ENCODE data around the gene CAV2. TPM values are rescaled to one million over a fixed set of nuclear protein-coding genes. Genes with fewer than 3 reads are reported as not detected.
A peak's percentile ranks its signal among the peaks of the same experiment; 100 is the strongest.

Gene CAV2
- total RNA-seq, 1 donor from 2014 or later: 161 TPM

GRCh38 chr7:116515584-116515983 lies 16.0 kb downstream of the CAV2 start:
- Histone ChIP-seq H2AFZ (ENCODE audit: low read depth, low read length) (no peak overlapping the region), H3K27me3 (ENCODE audit: insufficient read depth, low read length) (no peaks in the 10 kb centered on the region), H3K4me1 (ENCODE audit: insufficient read depth, low read length) (peaks cover 23% of the 10 kb centered on the region), H3K9ac (ENCODE audit: low read length) (no peak overlapping the region), H3K79me2 (ENCODE audit: insufficient read depth, low read length) (no peaks in the 10 kb centered on the region), H3K4me3 (ENCODE audit: insufficient read depth, low read depth, low read length) (no peak overlapping the region), H3K27ac (ENCODE audit: low read depth, low read length) (no peak overlapping the region), H3K4me2 (ENCODE audit: low read length) (no peak overlapping the region), H3K9me3 (ENCODE audit: insufficient read depth, low read depth, low read length) (no peaks in the 10 kb centered on the region), H3K36me3 (ENCODE audit: insufficient read depth, low read length) (no peaks in the 10 kb centered on the region), H4K20me1 (ENCODE audit: insufficient read depth, low read length) (no peaks in the 10 kb centered on the region)
- peaks cover 21% of the 10 kb centered on the region for H3K4me1 Mint-ChIP-seq (ENCODE audit: low read depth, unreplicated experiment)
- H3K27me3 Mint-ChIP-seq (ENCODE audit: low read depth, unreplicated experiment): no peaks in the 10 kb centered on the region
- H3K4me3 Mint-ChIP-seq (ENCODE audit: unreplicated experiment): no peak overlapping the region
- TF ChIP-seq EZH2 (IDR thresholded peaks at IDR 0.05; ENCODE audit: insufficient read depth, low read length): no peak
- FAIRE-seq (peak; percentile 47), DNase-seq (ENCODE audit: low read depth) (no peak)
- H3K9me3 Mint-ChIP-seq (ENCODE audit: unreplicated experiment): no peaks in the 10 kb centered on the region
- H3K27ac Mint-ChIP-seq (ENCODE audit: unreplicated experiment): no peak overlapping the region
- H3K36me3 Mint-ChIP-seq (ENCODE audit: low read depth, unreplicated experiment): no peaks in the 10 kb centered on the region

DNA sequence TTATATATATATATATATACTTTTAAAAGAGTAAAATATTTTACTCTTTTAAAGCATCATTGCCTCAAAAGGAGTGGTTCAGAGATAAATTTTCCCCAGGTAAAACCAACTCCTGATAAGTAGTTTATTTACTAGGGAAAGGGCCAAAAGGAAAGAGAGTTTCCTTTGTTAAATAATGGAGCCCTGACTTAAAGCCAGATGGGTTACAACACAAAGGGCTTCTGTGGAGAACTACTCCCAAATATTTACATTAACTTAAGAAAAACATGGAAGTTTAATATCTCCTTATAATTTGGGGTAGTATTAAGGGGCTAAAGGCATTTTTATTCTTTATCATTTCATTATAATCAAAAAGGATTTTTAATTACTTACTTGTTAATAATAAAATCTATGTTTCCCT lies 16.8 kb downstream of the CAV2 start:
- no peak overlapping the region for H3K27ac Mint-ChIP-seq (ENCODE audit: unreplicated experiment)
- Histone ChIP-seq H3K36me3 (ENCODE audit: insufficient read depth, low read length) (no peaks in the 10 kb centered on the region), H3K9ac (ENCODE audit: low read length) (no peak overlapping the region), H3K79me2 (ENCODE audit: insufficient read depth, low read length) (no peaks in the 10 kb centered on the region), H4K20me1 (ENCODE audit: insufficient read depth, low read length) (no peaks in the 10 kb centered on the region), H3K4me2 (ENCODE audit: low read length) (no peak overlapping the region), H3K9me3 (ENCODE audit: insufficient read depth, low read depth, low read length) (no peaks in the 10 kb centered on the region), H3K27ac (ENCODE audit: low read depth, low read length) (no peak overlapping the region), H3K4me3 (ENCODE audit: insufficient read depth, low read depth, low read length) (no peak overlapping the region), H3K4me1 (ENCODE audit: insufficient read depth, low read length) (peaks cover 20% of the 10 kb centered on the region), H2AFZ (ENCODE audit: low read depth, low read length) (no peak overlapping the region), H3K27me3 (ENCODE audit: insufficient read depth, low read length) (no peaks in the 10 kb centered on the region)
- no peak for TF ChIP-seq EZH2 (IDR thresholded peaks at IDR 0.05; ENCODE audit: insufficient read depth, low read length)
- TF ChIP-seq, protein P1, sequence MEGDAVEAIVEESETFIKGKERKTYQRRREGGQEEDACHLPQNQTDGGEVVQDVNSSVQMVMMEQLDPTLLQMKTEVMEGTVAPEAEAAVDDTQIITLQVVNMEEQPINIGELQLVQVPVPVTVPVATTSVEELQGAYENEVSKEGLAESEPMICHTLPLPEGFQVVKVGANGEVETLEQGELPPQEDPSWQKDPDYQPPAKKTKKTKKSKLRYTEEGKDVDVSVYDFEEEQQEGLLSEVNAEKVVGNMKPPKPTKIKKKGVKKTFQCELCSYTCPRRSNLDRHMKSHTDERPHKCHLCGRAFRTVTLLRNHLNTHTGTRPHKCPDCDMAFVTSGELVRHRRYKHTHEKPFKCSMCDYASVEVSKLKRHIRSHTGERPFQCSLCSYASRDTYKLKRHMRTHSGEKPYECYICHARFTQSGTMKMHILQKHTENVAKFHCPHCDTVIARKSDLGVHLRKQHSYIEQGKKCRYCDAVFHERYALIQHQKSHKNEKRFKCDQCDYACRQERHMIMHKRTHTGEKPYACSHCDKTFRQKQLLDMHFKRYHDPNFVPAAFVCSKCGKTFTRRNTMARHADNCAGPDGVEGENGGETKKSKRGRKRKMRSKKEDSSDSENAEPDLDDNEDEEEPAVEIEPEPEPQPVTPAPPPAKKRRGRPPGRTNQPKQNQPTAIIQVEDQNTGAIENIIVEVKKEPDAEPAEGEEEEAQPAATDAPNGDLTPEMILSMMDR (IDR thresholded peaks at IDR 0.05; ENCODE audit: insufficient read depth, low read depth, low read length): no peak
- no peak for DNase-seq (ENCODE audit: low read depth)
- no peaks in the 10 kb centered on the region for H3K9me3 Mint-ChIP-seq (ENCODE audit: unreplicated experiment)
- no peak overlapping the region for H3K4me3 Mint-ChIP-seq (ENCODE audit: unreplicated experiment)
- H3K4me1 Mint-ChIP-seq (ENCODE audit: low read depth, unreplicated experiment): peaks cover 21% of the 10 kb centered on the region
- H3K36me3 Mint-ChIP-seq (ENCODE audit: low read depth, unreplicated experiment): no peaks in the 10 kb centered on the region
- no peaks in the 10 kb centered on the region for H3K27me3 Mint-ChIP-seq (ENCODE audit: low read depth, unreplicated experiment)
- FAIRE-seq: no peak

DNA sequence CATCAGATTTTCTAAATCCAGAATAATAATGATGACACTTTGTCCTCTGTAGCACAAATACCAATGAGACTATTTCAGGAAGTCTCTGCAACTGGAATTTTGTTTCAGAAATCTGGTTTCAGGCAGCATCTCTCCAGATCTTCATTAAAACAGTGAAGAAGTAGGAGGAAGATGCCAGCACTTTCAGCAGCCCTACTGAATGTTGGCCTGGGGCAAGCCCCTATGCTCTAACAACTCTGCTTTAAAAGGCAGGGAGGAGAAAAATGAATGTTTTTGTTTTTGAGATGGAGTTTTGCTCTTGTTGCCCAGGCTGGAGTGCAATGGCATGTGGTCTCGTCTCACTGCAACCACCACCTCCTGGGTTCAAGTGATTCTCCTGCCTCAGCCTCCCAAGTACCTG lies 18.1 kb downstream of the CAV2 start:
- Histone ChIP-seq H3K4me1 (ENCODE audit: insufficient read depth, low read length) (peaks cover 18% of the 10 kb centered on the region), H3K9me3 (ENCODE audit: insufficient read depth, low read depth, low read length) (no peaks in the 10 kb centered on the region), H3K36me3 (ENCODE audit: insufficient read depth, low read length) (no peaks in the 10 kb centered on the region), H3K4me3 (ENCODE audit: insufficient read depth, low read depth, low read length) (no peak overlapping the region), H3K79me2 (ENCODE audit: insufficient read depth, low read length) (no peaks in the 10 kb centered on the region), H3K4me2 (ENCODE audit: low read length) (no peak overlapping the region), H3K27me3 (ENCODE audit: insufficient read depth, low read length) (no peaks in the 10 kb centered on the region), H4K20me1 (ENCODE audit: insufficient read depth, low read length) (no peaks in the 10 kb centered on the region), H2AFZ (ENCODE audit: low read depth, low read length) (no peak overlapping the region), H3K9ac (ENCODE audit: low read length) (no peak overlapping the region), H3K27ac (ENCODE audit: low read depth, low read length) (no peak overlapping the region)
- no peaks in the 10 kb centered on the region for H3K9me3 Mint-ChIP-seq (ENCODE audit: unreplicated experiment)
- no peaks in the 10 kb centered on the region for H3K36me3 Mint-ChIP-seq (ENCODE audit: low read depth, unreplicated experiment)
- H3K27ac Mint-ChIP-seq (ENCODE audit: unreplicated experiment): no peak overlapping the region
- DNase-seq (ENCODE audit: low read depth) (no peak), FAIRE-seq (no peak)
- H3K4me3 Mint-ChIP-seq (ENCODE audit: unreplicated experiment): no peak overlapping the region
- H3K27me3 Mint-ChIP-seq (ENCODE audit: low read depth, unreplicated experiment): no peaks in the 10 kb centered on the region
- TF ChIP-seq EZH2 (IDR thresholded peaks at IDR 0.05; ENCODE audit: insufficient read depth, low read length): no peak
- H3K4me1 Mint-ChIP-seq (ENCODE audit: low read depth, unreplicated experiment): peaks cover 19% of the 10 kb centered on the region

All from astrocyte (in vitro differentiated cells and primary cell).